Upper lobe of left lung (tissue), 6 donors: ENCODE results near the gene SNRPE. TPM values are rescaled to one million over a fixed set of nuclear protein-coding genes. Genes with fewer than 3 reads are reported as not detected.
"Not testable (repeated sequence)": the region's sequence is repeated elsewhere in the genome, so short reads cannot be mapped to it uniquely, and the experiment has no call there.

Experiments
- ATAC-seq, 2 donors: fragments of 200-7000 bp; cut with Tn5 transposase; one replicate each; pipeline ENCODE4 v1.9.1; 2022; ENCODE audit warnings: mild to moderate bottlenecking in 2 of 2, moderate library complexity in 2 of 2; ENCODE audit not compliant: low FRiP score in 2 of 2
- DNase-seq, 2 donors: peaks; one replicate each; pipeline ENCODE4 v3.0.0-alpha.2; 2019 to 2020
- H3K27ac ChIP-seq, 4 donors: fragments of 200-600 bp; sonication (generic); one replicate each; pipeline ENCODE4 v1.5.1; 2016 to 2019
- H3K27me3 ChIP-seq, 4 donors: fragments of 200-600 bp; sonication (generic); one replicate each; pipeline ENCODE4 v1.5.1; 2017 to 2019
- H3K36me3 ChIP-seq, 4 donors: fragments of 200-600 bp; sonication (generic); one replicate each; pipeline ENCODE4 v1.5.1; 2016 to 2019
- H3K4me1 ChIP-seq, 4 donors: fragments of 200-600 bp; sonication (generic); one replicate each; pipeline ENCODE4 v1.5.1; 2018 to 2019
- H3K4me3 ChIP-seq, 4 donors: fragments of 200-600 bp; sonication (generic); one replicate each; pipeline ENCODE4 v1.5.1; 2017 to 2019; ENCODE audit warnings: mild to moderate bottlenecking in 2 of 4, moderate library complexity in 1 of 4
- H3K9me3 ChIP-seq, 4 donors: fragments of 200-600 bp; sonication (generic); one replicate each; pipeline ENCODE4 v1.5.1; 2018 to 2019
- CTCF ChIP-seq, 6 experiments: fragments of 450-650 bp in 4 of 6; fragments of 200-600 bp in 2 of 6; sonication (generic) in 2 of 6; IDR thresholded peaks; one replicate each; pipeline ENCODE4 v1.5.1; 2016 to 2019; ENCODE audit warnings: antibody characterized with exemption in 6 of 6
- EP300 ChIP-seq, 4 donors: sonication (generic); formaldehyde crosslinking; IDR thresholded peaks; one replicate each; pipeline ENCODE4 v1.5.1; 2017; ENCODE audit warnings: antibody characterized with exemption in 4 of 4, control low read depth in 2 of 4
- POLR2A ChIP-seq, 4 donors: fragments of 450-650 bp; IDR thresholded peaks; one replicate each; pipeline ENCODE4 v1.5.1; 2016 to 2017; ENCODE audit warnings: antibody characterized with exemption in 4 of 4, mild to moderate bottlenecking in 2 of 4
- POLR2AphosphoS5 ChIP-seq, 2 donors: sonication (generic); formaldehyde crosslinking; IDR thresholded peaks; one replicate each; pipeline ENCODE4 v1.5.1; 2017; ENCODE audit warnings: antibody characterized with exemption in 2 of 2
- WGBS, 2 donors: methylation state at CpG; one replicate each; pipeline ENCODE4 v1.1.5; 2017 to 2018; 5-methylcytosine and 5-hydroxymethylcytosine counted together
- total RNA-seq, 6 donors: library from RNA; depleted of rRNA in 4 of 6; stranded (reverse); fragments of >200 nt in 4 of 6; gene quantifications; one replicate each; pipeline versions ENCODE4 v1.1.0 to v1.2.1, GENCODE V29; 2016 to 2021
- donor health status: DM: no; HTN: no; CAD: no; lungs with moderate emphysema.
- donor health status: DM: no; HTN: yes; CAD: no; lungs with severe emphysema.

The SNRPE gene
- total RNA-seq, 6 donors from 2014 or later: 7.3 to 72.7 (median 34.0) TPM

DNA sequence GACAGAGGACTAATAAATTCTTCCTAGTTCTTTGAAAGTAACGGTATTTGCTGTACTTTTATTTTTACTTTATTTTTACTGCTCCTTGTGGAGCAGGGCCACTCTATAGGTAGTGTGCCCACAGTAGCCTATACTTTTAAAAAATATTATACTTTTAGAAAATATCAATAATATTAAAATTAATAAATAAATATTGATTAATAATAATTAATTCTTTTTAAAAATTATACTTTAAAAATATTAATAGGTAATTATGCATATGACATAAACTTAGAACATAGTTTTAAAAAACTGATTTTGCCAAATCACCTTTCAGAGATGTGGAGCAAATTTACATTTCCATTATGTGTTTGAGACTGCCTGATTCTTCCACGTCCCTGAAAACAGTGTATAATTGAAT, 35.2 kb upstream of the SNRPE start:
- H3K4me3 ChIP-seq: no peak overlapping the region
- TF ChIP-seq POLR2AphosphoS5 (IDR thresholded peaks at IDR 0.05) (no peak), CTCF (IDR thresholded peaks at IDR 0.05) (no peak)
- no peak for DNase-seq
- ATAC-seq: no peak
- no peaks in the 10 kb centered on the region for H3K27me3 ChIP-seq
- no peaks in the 10 kb centered on the region for H3K9me3 ChIP-seq
- WGBS, 2 donors: 94 to 96% methylated on average over 2 of the region's 2 CpGs
- peaks cover 34 to 83% (median 52%) of the 10 kb centered on the region in 4 donors for H3K36me3 ChIP-seq
- peaks cover 0 to 4% (median 2%) of the 10 kb centered on the region in 4 donors for H3K4me1 ChIP-seq
- H3K27ac ChIP-seq: no peak overlapping the region

DNA sequence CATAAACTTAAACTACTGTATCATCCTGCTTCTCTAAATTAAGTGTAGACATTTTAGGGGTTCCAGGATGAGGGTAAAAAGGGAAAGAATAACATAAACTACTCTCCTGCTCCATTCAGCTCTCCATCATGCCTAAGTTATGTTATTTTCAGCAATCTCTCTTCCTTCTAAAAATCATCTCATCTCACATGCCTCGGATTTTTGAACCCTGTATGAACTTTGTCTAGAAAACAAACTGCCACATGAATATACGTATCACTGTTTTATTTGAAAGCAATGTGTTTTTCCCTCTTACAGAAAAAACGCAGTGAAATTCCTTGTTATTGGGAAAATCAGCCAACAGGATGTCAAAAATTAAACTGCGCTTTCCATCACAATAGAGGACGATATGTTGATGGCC, 33.4 kb upstream of the SNRPE start:
- DNase-seq (no peak), ATAC-seq (no peak)
- 75 to 89% methylated on average over 5 of the region's 5 CpGs for WGBS, 2 donors

DNA sequence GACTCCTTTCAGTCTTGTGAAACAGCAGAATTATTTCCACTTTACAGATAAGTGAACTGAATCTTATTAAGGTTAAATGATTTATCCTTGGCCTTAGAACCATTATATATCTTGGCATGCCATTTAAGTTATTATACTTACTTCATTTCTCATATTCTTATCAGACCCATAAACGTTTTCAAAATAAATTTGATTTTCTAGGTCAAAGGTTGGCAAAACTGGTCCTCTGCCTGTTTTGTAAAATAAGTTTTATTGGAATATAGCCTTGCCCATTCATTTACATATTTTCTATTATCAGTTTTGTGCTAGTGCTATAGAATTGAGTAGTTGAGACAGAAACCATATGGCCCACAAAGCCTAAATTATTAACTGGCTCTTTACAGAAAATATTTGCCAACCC, 32.9 kb upstream of the SNRPE start:
- peaks cover 37 to 83% (median 55%) of the 10 kb centered on the region in 4 donors for H3K36me3 ChIP-seq
- 57% methylated on average over 1 of the region's 1 CpG for WGBS, 2 donors
- H3K9me3 ChIP-seq: no peaks in the 10 kb centered on the region
- H3K27ac ChIP-seq: peak overlapping the region in 2 of 4 donors; percentile 26 to 60
- peaks cover 0 to 4% (median 2%) of the 10 kb centered on the region in 4 donors for H3K4me1 ChIP-seq
- no peak for ATAC-seq
- TF ChIP-seq CTCF (IDR thresholded peaks at IDR 0.05) (no peak), EP300 (IDR thresholded peaks at IDR 0.05) (no peak), POLR2AphosphoS5 (IDR thresholded peaks at IDR 0.05) (no peak)
- H3K4me3 ChIP-seq: no peak overlapping the region
- no peak for DNase-seq
- no peaks in the 10 kb centered on the region for H3K27me3 ChIP-seq

More for the DNA sequence above, 33.4 kb upstream of the SNRPE start:
- no peak overlapping the region for H3K27ac ChIP-seq
- no peaks in the 10 kb centered on the region for H3K27me3 ChIP-seq
- no peaks in the 10 kb centered on the region for H3K9me3 ChIP-seq
- peaks cover 42 to 83% (median 52%) of the 10 kb centered on the region in 4 donors for H3K36me3 ChIP-seq
- no peak for TF ChIP-seq POLR2AphosphoS5 (IDR thresholded peaks at IDR 0.05)
- TF ChIP-seq EP300 (IDR thresholded peaks at IDR 0.05): no peak
- no peak for TF ChIP-seq CTCF (IDR thresholded peaks at IDR 0.05)
- no peak for TF ChIP-seq POLR2A (IDR thresholded peaks at IDR 0.05)
- no peak overlapping the region for H3K4me3 ChIP-seq
- H3K4me1 ChIP-seq: peaks cover 0 to 4% (median 2%) of the 10 kb centered on the region in 4 donors

DNA sequence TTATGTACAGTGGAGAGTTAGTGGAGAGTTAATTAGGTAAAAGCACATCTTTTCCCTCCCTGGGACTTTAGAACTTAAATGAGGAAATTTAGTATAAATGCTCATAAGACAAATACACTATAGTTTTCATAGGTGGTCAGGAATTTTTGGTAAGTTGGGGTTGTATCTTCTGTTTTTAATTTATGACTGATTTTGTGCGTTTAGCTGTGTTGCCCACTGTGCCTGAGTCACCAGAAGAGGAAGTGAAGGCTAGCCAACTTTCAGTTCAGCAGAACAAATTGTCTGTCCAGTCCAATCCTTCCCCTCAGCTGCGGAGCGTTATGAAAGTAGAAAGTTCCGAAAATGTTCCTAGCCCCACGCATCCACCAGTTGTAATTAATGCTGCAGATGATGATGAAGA, 32.2 kb upstream of the SNRPE start:
- H3K27me3 ChIP-seq, H3K4me1 ChIP-seq, H3K9me3 ChIP-seq, DNase-seq, H3K4me3 ChIP-seq: not testable (repeated sequence)
- ATAC-seq: peak; percentile 69 to 86
- peaks cover 36 to 83% (median 62%) of the 10 kb centered on the region in 4 donors for H3K36me3 ChIP-seq
- WGBS, 2 donors: 60 to 63% methylated on average over 5 of the region's 5 CpGs
- peak overlapping the region; percentile 38 to 60 (median 47) for H3K27ac ChIP-seq

GRCh38 chr1:203835476-203835875, 25.9 kb upstream of the SNRPE start:
- Histone ChIP-seq H3K4me1 (peaks cover 0 to 4% (median 0%) of the 10 kb centered on the region in 4 donors), H3K36me3 (peaks cover 43 to 97% (median 90%) of the 10 kb centered on the region in 4 donors), H3K27ac (no peak overlapping the region), H3K4me3 (no peak overlapping the region), H3K9me3 (no peaks in the 10 kb centered on the region), H3K27me3 (no peaks in the 10 kb centered on the region)
- ATAC-seq (no peak), DNase-seq (no peak)
- TF ChIP-seq CTCF (IDR thresholded peaks at IDR 0.05) (no peak), POLR2AphosphoS5 (IDR thresholded peaks at IDR 0.05) (no peak), POLR2A (IDR thresholded peaks at IDR 0.05) (no peak), EP300 (IDR thresholded peaks at IDR 0.05) (no peak)
- WGBS, 2 donors: 96 to 97% methylated on average over 3 of the region's 3 CpGs
